Liver (tissue), 9 donors: ENCODE measurements around the gene PNPLA2. TPM values are rescaled to one million over a fixed set of nuclear protein-coding genes. Genes with fewer than 3 reads are reported as not detected.

Source experiments
- DNase-seq: peaks from one replicate; pipeline ENCODE4 v3.0.0-alpha.2; 2017; ENCODE audit warnings: low spot score
- H3K27ac ChIP-seq, 2 donors: one replicate each; pipeline ENCODE4 v1.7.0; 2013; ENCODE audit warnings: inconsistent platforms in 2 of 2, low read length in 2 of 2, control low read depth in 1 of 2, low read depth in 1 of 2, mild to moderate bottlenecking in 1 of 2
- H3K27me3 ChIP-seq, 4 donors: one replicate each; pipeline versions ENCODE4 v1.6.1 to v1.7.0; 2013; ENCODE audit warnings: low read length in 3 of 4, inconsistent platforms in 1 of 4, mild to moderate bottlenecking in 1 of 4, moderate library complexity in 1 of 4; ENCODE audit not compliant: control insufficient read depth in 4 of 4, insufficient read depth in 4 of 4
- H3K36me3 ChIP-seq, 4 donors: one replicate each; pipeline versions ENCODE4 v1.6.1 to v1.7.0; 2013; ENCODE audit warnings: low read length in 3 of 4, mild to moderate bottlenecking in 3 of 4, low read depth in 1 of 4, moderate library complexity in 1 of 4; ENCODE audit not compliant: control insufficient read depth in 4 of 4, insufficient read depth in 3 of 4
- H3K4me1 ChIP-seq, 4 donors: one replicate each; pipeline versions ENCODE4 v1.6.1 to v1.7.0; 2013; ENCODE audit warnings: low read length in 3 of 4, mild to moderate bottlenecking in 3 of 4, moderate library complexity in 1 of 4; ENCODE audit not compliant: control insufficient read depth in 4 of 4, insufficient read depth in 4 of 4
- H3K4me3 ChIP-seq, 3 donors: one replicate each; pipeline versions ENCODE4 v1.6.1 to v1.7.0; 2013; ENCODE audit warnings: low read length in 3 of 3, control low read depth in 1 of 3, low read depth in 1 of 3, mild to moderate bottlenecking in 1 of 3
- H3K9ac ChIP-seq, 2 donors: one replicate each; pipeline ENCODE4 v1.7.0; 2013; ENCODE audit warnings: low read length in 2 of 2, mild to moderate bottlenecking in 2 of 2, moderate library complexity in 2 of 2, control low read depth in 1 of 2, low read depth in 1 of 2
- H3K9me3 ChIP-seq, 4 donors: one replicate each; pipeline versions ENCODE4 v1.6.1 to v1.7.0; 2013; ENCODE audit warnings: low read length in 3 of 4; ENCODE audit not compliant: control insufficient read depth in 4 of 4
- EGR1 ChIP-seq, 2 donors: IDR thresholded peaks; 2 replicates each; pipeline ENCODE4 v1.6.1; 2016 to 2018; ENCODE audit warnings: antibody characterized with exemption in 2 of 2, low read depth in 2 of 2
- FOXA2 ChIP-seq: IDR thresholded peaks from 2 replicates; pipeline ENCODE4 v1.6.1; 2016; ENCODE audit warnings: antibody characterized with exemption
- GABPA ChIP-seq, 2 donors: IDR thresholded peaks in 1 of 2; conservative IDR thresholded peaks in 1 of 2; 2 replicates each; pipeline ENCODE4 v1.6.1; 2016; ENCODE audit warnings: antibody characterized with exemption in 2 of 2, mild to moderate bottlenecking in 1 of 2, moderate library complexity in 1 of 2
- HNF4G ChIP-seq: IDR thresholded peaks from 2 replicates; pipeline ENCODE4 v1.6.1; 2016; ENCODE audit warnings: antibody characterized with exemption
- JUND ChIP-seq, 2 donors: IDR thresholded peaks; 2 replicates each; pipeline ENCODE4 v1.6.1; 2016; ENCODE audit warnings: antibody characterized with exemption in 2 of 2
- NR2F2 ChIP-seq: IDR thresholded peaks from 2 replicates; pipeline ENCODE4 v1.6.1; 2016; ENCODE audit warnings: antibody characterized with exemption
- RAD21 ChIP-seq, 2 donors: IDR thresholded peaks; 2 replicates each; pipeline ENCODE4 v1.6.1; 2016; ENCODE audit warnings: antibody characterized with exemption in 2 of 2, mild to moderate bottlenecking in 2 of 2
- RXRA ChIP-seq, 2 donors: IDR thresholded peaks; 2 replicates each; pipeline ENCODE4 v1.6.1; 2017 to 2018; ENCODE audit warnings: antibody characterized with exemption in 2 of 2, mild to moderate bottlenecking in 1 of 2
- WGBS: extraction: QIAGEN DNeasy Blood & Tissue Kit; methylation state at CpG from one replicate; pipeline ENCODE4 v1.1.7; 2013; 5-methylcytosine and 5-hydroxymethylcytosine counted together
- polyA plus RNA-seq, 2 donors: library from polyadenylated mRNA; stranded (reverse) in 1 of 2; unstranded in 1 of 2; fragments of 200-250 nt in 1 of 2; fragments of >200 nt in 1 of 2; fragmentation: Nextera tagmentation in 1 of 2; extraction: Ambion mirVana in 1 of 2; gene quantifications; one replicate each; pipeline versions ENCODE4 v1.2.1 to v1.2.3, GENCODE V29; 2013 to 2015
- total RNA-seq, 2 donors: library from RNA; depleted of rRNA; stranded (reverse); fragments of >200 nt; gene quantifications; one replicate each; pipeline ENCODE4 v1.2.3, GENCODE V29; 2014
- TF ChIP-seq, protein P1 (sequence below): IDR thresholded peaks from 2 replicates; pipeline ENCODE4 v1.6.1; 2016; ENCODE audit warnings: antibody characterized with exemption
- TF ChIP-seq, protein P2 (sequence below): IDR thresholded peaks from 2 replicates; pipeline ENCODE4 v1.6.1; 2016; ENCODE audit warnings: antibody characterized with exemption, mild to moderate bottlenecking
- TF ChIP-seq, protein P3 (sequence below): IDR thresholded peaks from 2 replicates; pipeline ENCODE4 v1.6.1; 2016; ENCODE audit warnings: antibody characterized with exemption
- TF ChIP-seq, protein P4 (sequence below): fragments of 150-350 bp; IDR thresholded peaks from 2 replicates; pipeline ENCODE4 v1.5.1; 2017; ENCODE audit warnings: improper control_type of control experiment, low read depth, low read length; ENCODE audit not compliant: missing input control
- donor health status: healthy.
- donor health status: healthy.
- donor health status: healthy.
- donor health status: healthy.
- donor health status: healthy.

PNPLA2 gene
- total and polyA plus RNA-seq, 4 donors: 13.7 to 58.9 (median 27.2) TPM

DNA sequence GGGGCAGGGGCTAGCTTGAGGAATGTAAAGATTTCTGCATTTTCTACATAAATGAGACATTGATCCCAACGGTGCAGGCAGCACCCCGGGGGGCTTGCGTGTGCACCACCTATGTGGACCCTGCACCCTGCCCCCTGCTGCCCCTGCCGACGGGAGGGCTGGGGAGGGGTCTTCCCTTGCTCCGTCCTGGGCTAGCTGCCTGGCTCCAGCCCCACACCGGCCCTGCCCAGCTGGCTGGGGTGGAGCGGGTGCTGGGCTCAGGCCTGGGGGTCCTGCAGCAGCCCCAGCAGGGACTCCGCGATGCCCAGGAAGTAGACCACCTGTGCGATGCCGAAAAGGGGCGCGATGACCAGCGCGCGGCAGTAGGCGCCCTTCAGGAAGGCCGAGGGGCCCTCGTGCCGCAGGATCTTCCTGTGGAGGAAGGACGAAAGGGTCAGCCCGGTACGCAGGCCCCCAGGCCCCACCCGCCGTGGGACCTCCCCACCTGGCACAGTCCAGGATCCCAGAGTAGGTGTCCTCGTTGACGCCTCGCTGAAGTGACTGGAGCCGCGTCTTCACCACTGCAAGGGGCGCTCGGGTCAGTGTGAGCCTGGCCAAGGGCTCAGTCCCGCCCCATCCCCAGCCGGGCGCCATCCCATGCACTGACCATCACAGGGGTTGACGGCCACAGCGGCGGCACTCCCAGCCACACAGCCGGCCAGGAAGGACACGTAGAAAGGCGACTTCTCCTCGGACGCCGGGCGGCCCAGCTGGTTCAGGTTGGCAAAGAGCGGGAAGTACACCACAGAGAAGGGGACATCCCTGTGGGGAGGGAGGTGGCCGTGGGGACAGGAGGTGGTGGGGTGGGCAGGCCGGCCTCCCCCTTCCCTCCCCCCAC lies 26.8 kb upstream of the PNPLA2 start:
- no peak overlapping the region for H3K4me3 ChIP-seq
- peaks cover 7 to 32% (median 20%) of the 10 kb centered on the region in 4 donors for H3K4me1 ChIP-seq
- no peaks in the 10 kb centered on the region for H3K9me3 ChIP-seq
- H3K27ac ChIP-seq: no peak overlapping the region
- no peak overlapping the region for H3K9ac ChIP-seq
- peaks cover 0 to 10% (median 6%) of the 10 kb centered on the region in 4 donors for H3K36me3 ChIP-seq
- TF ChIP-seq, protein P1, sequence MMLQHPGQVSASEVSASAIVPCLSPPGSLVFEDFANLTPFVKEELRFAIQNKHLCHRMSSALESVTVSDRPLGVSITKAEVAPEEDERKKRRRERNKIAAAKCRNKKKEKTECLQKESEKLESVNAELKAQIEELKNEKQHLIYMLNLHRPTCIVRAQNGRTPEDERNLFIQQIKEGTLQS: no peak
- TF ChIP-seq, protein P2, sequence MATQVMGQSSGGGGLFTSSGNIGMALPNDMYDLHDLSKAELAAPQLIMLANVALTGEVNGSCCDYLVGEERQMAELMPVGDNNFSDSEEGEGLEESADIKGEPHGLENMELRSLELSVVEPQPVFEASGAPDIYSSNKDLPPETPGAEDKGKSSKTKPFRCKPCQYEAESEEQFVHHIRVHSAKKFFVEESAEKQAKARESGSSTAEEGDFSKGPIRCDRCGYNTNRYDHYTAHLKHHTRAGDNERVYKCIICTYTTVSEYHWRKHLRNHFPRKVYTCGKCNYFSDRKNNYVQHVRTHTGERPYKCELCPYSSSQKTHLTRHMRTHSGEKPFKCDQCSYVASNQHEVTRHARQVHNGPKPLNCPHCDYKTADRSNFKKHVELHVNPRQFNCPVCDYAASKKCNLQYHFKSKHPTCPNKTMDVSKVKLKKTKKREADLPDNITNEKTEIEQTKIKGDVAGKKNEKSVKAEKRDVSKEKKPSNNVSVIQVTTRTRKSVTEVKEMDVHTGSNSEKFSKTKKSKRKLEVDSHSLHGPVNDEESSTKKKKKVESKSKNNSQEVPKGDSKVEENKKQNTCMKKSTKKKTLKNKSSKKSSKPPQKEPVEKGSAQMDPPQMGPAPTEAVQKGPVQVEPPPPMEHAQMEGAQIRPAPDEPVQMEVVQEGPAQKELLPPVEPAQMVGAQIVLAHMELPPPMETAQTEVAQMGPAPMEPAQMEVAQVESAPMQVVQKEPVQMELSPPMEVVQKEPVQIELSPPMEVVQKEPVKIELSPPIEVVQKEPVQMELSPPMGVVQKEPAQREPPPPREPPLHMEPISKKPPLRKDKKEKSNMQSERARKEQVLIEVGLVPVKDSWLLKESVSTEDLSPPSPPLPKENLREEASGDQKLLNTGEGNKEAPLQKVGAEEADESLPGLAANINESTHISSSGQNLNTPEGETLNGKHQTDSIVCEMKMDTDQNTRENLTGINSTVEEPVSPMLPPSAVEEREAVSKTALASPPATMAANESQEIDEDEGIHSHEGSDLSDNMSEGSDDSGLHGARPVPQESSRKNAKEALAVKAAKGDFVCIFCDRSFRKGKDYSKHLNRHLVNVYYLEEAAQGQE: no peak
- TF ChIP-seq, protein P3, sequence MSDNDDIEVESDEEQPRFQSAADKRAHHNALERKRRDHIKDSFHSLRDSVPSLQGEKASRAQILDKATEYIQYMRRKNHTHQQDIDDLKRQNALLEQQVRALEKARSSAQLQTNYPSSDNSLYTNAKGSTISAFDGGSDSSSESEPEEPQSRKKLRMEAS: no peak
- TF ChIP-seq GABPA (IDR thresholded peaks at IDR 0.05 in 1 of 2, conservative IDR thresholded peaks at IDR 0.05 in 1 of 2) (no peak), JUND (IDR thresholded peaks at IDR 0.05) (no peak), RAD21 (IDR thresholded peaks at IDR 0.05) (no peak), HNF4G (no peak)
- no peaks in the 10 kb centered on the region for H3K27me3 ChIP-seq
- 93% methylated on average over 49 of the region's 49 CpGs for WGBS
- DNase-seq: no peak

DNA sequence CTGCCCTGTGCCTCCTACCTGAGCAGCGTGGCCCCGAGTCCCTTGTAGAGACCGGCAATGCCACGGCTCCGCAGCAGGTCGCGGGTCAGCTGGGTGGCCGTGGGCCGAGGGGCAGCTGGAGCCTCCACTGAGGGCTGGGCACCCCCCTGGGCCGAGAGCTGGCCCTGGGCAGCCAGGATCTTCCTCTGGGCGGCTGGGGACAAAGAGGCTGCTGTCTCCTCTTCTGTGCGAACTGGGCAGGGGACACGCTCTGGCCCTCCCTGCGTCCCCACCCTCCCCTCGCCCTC lies 26.2 kb upstream of the PNPLA2 start:
- WGBS: 97% methylated on average over 15 of the region's 15 CpGs

More for the DNA sequence above, 26.2 kb upstream of the PNPLA2 start:
- H3K4me3 ChIP-seq: no peak overlapping the region
- no peak for DNase-seq
- no peaks in the 10 kb centered on the region for H3K9me3 ChIP-seq
- TF ChIP-seq, protein P4, sequence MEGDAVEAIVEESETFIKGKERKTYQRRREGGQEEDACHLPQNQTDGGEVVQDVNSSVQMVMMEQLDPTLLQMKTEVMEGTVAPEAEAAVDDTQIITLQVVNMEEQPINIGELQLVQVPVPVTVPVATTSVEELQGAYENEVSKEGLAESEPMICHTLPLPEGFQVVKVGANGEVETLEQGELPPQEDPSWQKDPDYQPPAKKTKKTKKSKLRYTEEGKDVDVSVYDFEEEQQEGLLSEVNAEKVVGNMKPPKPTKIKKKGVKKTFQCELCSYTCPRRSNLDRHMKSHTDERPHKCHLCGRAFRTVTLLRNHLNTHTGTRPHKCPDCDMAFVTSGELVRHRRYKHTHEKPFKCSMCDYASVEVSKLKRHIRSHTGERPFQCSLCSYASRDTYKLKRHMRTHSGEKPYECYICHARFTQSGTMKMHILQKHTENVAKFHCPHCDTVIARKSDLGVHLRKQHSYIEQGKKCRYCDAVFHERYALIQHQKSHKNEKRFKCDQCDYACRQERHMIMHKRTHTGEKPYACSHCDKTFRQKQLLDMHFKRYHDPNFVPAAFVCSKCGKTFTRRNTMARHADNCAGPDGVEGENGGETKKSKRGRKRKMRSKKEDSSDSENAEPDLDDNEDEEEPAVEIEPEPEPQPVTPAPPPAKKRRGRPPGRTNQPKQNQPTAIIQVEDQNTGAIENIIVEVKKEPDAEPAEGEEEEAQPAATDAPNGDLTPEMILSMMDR: no peak
- TF ChIP-seq EGR1 (IDR thresholded peaks at IDR 0.05; ENCODE audit: low read depth in 2 of 2) (no peak), FOXA2 (no peak), NR2F2 (no peak), HNF4G (no peak), RXRA (IDR thresholded peaks at IDR 0.05) (no peak)
- TF ChIP-seq, protein P2: no peak
- TF ChIP-seq, protein P1: no peak
- H3K4me1 ChIP-seq: peaks cover 7 to 38% (median 26%) of the 10 kb centered on the region in 4 donors
- H3K9ac ChIP-seq: no peak overlapping the region
- H3K27me3 ChIP-seq: no peaks in the 10 kb centered on the region
- no peak overlapping the region for H3K27ac ChIP-seq
- H3K36me3 ChIP-seq: peaks cover 0 to 10% (median 5%) of the 10 kb centered on the region in 4 donors
